NCI-H146 (cell line): ENCODE data around the gene TAGAP.
A peak's percentile ranks its signal among the peaks of the same experiment; 100 is the strongest.
"Not testable (repeated sequence)": the region's sequence is repeated elsewhere in the genome, so short reads cannot be mapped to it uniquely, and the experiment has no call there.

Experiments used
- DNase-seq: peaks from one replicate; lab custom pipeline; 2025; lab: John Stamatoyannopoulos, UW

Gene TAGAP

DNA sequence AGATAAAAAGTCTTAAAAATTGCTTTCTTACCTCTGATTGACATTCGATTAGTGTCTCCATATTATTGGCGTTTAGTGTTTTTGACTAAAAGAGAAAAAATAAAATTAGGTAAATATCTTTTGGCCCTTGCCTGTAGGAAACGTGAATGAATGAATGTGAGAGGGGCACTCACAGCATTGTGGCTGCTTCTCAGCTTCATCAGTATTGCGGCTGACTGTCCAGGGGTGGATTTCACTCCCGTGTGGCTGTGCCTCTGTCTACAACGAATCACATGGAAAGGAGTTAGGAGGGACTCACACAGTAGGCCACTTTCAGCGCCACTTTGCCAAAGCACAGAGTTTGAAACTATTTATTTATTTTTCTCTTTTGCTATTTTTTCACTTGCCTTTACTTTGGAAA lies 844 bp downstream of the TAGAP start:
- no peak for DNase-seq

DNA sequence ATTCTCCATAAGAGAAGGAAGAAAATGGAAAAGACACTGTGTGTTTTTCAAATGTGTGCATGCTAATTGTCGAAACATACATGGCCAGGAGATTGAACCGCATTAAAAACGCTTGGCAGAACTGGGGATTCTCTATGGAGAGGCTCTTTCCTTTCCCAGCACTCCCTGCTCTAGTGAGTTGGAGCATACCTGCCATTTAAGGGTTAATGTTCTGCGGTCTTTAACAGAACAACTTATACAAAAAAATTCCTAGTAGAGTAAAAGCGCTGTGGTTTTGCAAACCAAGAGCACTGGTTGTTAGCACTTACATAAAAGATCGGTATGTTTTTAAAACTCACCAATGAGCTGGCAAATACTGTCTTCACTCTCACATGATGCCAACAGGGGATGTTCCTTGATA lies 1.5 kb downstream of the TAGAP start:
- DNase-seq: no peak

- DNase-seq: no peak
These were observed 2.0 kb downstream of the TAGAP start for GRCh38 chr6:159042826-159043181.

DNA sequence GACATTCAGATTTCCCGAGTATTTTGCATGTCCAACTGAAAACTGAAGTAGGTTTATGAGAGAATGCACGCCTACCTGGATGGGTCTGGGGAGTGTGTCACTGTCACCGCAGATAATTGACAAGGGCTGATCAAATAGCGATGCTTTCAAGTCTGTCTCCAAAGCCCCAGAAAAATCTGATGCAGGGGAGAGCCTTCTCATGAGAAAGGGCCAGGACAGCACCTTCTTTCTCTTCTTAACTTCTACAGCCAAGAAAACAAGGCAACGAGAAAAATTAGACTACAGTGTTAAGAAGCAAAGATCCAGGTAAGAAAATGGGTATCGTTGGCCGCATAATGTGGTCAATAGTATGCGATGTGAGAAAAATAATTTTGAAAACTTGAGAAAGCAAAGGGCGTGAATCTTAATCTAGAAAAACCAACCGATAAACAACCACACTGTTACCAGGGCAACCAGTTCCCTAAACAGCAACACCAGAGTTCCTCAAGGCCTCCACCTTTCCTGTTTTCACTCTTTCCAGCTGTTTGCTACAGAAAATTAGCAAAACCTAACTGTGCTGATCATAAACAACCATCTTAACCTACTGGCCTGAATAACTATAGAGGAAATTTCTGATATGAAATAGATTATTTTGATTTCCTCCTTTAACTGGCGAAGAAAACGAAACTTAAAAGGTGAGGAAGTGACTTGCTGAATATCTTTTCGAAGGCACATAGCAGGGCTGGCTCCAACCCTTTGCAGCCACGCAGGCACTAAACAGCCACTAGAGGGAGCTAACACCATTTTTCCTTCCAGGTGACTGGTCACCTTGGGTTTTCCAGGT lies 2.6 kb downstream of the TAGAP start:
- peak; percentile 83 for DNase-seq

DNA sequence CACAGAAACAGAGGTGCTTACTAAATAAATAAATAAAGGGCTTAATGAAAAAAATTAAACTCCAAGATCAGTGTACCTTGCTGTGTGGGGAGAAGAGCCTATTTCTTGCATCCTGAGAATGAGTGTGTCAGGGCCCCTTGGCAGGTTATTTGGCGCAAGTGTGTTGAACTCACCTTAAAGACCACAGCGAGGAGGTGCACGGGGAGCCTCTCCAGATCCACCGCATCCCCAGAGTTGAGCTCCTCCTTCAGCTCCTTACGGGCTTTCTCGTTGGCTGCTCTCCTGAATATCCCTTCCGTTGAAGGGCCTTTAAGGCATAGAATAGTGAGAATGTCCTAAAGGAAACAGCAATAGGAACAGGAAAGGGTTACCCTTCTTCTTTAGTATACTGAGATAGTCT lies 3.6 kb downstream of the TAGAP start:
- no peak for DNase-seq

- no peak for DNase-seq
These were observed 4.9 kb downstream of the TAGAP start for GRCh38 chr6:159039885-159040258.

- DNase-seq: no peak
These were observed 5.6 kb downstream of the TAGAP start for GRCh38 chr6:159038914-159039884.

- DNase-seq: not testable (repeated sequence)
These were observed 6.5 kb downstream of the TAGAP start for GRCh38 chr6:159038318-159038717.

DNA sequence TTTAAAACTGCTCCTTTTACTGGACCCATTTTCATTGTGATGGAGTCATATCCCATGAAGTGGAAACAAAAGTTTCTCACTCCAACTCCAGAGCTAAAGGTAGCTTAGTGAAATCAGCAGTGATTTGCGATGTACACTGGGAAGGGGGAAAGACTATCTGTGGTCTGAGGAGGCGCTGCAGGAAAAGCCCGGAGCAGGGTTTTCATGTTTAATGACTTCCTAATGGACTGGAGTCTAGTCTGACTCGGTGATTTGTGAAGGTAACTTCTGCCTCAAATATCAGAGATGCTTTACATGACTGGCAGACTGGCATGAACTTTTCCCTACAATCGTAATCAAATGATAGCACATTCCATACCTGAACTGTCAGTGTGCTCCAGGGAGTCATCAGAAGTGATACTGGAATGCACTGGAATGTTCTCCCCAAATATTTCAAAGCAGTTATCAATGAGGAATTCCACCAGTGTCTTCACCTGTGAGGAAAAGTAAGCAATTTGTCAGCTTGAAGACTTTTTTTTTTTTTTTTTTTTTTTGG lies 7.0 kb downstream of the TAGAP start:
- DNase-seq: no peak

DNA sequence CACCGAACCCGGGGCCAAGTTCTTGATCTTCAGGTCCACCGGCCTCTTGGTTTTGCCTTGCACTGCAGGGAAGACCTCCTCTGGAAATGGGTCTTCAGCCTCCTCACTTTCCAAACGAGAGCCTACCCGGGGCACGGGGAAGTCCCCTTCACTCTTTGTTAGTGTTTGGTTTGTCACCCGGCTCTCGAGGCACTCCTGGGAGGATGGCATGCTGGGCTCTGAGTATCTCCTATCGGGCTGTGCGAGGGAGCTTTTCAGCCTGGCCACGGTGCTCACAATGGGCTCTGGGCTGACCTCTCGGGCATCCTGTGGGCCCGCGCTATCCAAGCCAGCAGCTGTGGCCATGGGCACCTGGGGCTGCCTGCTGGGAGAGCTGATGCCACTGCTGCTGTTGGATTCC lies 8.1 kb downstream of the TAGAP start:
- no peak for DNase-seq

DNA sequence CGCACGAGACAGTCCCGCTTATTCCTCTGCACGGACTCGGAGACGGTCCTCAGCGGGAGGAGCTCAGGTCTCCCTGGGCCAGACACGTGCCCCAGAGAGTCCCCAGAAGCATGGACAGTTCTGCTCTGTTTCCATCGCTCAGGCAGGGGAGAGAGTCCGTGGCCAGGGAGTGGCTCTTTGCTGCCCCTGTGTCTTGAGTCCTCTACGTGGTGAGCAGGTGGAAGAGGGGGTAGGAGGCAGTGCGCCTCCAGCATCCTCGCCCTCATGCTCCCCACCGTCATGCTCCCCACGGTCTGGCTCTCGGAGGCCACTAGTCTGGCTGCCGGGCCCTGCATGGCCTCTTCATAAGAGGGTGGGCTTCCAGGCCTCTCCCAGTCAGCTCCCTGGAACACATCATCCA lies 8.9 kb downstream of the TAGAP start:
- no peak for DNase-seq

DNA sequence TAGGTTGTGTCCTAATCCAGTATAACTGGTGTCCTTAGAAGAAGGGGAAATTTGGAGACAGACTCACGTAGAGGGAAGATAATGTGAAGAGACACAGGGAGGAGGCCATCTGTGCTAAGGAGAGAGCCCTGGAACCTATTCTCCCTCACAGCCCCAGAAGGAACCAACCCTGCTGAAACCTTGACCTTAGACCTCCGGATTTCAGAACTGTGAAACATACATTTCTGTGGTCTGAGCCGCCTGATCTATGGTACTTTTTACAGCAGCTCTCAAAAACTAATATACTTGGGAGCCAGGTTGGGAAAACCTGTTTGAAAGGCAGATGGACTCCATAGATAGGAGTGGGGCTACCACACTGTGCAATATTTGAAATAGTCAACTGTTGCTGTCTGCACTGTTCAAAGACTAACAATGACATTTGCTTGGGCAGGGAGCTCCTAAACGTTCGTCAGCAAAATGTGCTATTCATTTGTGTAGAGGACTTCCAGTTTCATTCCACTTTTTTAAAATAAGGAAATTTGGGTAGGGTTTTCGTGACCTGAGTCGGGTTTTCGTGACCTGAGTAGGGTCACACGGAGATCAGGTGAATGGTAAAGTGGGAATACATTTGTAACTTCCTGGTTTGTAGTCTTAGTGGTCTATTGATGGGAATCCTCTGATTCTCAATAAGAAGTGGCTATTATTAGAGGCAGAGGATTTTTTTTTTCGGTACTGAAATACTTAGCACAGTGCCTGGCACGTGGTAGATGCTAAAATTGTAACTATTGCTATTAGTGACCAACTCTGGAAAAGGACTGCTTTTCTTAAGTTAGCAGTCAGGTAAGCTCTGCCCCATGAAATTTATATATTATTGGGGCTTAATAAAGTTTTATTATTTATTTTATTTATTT lies 11.4 kb downstream of the TAGAP start:
- DNase-seq: no peak

- DNase-seq: no peak
These were observed 12.9 kb downstream of the TAGAP start for GRCh38 chr6:159031846-159032245.

GRCh38 chr6:159030168-159030567 lies 14.6 kb downstream of the TAGAP start:
- no peak for DNase-seq

- not testable (repeated sequence) for DNase-seq
These were observed 19.6 kb downstream of the TAGAP start for GRCh38 chr6:159025224-159025623.

DNA sequence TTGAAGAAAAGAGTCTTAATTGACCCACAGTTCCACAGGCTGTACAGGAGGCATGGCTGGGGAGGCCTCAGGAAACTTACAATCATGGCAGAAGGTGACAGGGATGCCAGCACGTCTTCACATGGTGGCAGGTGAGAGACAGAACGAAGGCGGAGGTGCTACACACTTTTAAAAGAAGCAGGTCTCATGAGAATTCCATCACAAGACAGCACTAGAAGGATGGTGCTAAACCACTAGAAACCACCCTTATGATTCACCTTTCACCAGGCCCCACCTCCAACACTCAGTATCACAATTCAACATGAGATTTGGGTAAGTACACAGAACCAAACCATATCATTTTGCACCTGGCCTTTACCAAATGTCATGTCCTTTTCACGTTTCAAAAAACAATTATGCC lies 20.9 kb downstream of the TAGAP start:
- no peak for DNase-seq

- no peak for DNase-seq
These were observed 24.8 kb downstream of the TAGAP start for GRCh38 chr6:159020011-159020410.

DNA sequence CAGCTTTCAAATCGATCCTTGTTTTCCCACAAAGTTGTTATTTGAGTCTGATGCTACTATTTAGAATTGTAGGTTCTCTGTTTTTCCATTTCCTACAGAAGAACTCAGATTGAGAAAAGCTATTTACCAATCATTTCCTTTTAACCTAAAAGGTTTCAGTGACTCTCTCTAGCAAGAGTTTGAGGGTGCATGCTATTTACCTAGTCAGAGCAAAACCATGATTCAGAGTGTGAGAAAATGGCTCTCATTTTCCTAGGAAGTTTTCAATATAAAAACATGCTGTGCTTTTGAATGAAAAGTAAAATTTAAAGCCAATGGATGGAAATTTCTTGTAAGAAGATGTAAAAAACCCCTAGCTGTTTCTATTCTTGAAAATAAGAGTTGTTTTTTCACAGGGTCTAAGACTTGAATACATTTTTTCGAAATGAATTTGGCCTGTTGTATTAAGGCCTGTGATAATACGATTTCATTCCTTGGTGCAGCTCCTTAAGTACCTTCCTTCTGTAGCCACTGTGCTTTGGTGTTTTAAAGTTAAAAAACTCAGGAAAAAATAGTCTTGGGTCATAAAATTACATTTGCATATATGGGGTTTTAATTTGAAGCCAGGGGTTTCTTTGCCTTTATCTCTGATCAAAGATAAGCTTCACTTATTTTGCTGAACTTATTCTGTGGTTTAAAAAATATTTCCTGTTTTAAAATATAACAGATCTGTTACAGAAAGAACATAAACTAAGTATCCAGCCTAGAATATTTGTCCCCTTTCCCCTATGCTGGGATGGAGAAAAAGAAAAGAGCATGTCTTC lies 26.8 kb downstream of the TAGAP start:
- no peak for DNase-seq

DNA sequence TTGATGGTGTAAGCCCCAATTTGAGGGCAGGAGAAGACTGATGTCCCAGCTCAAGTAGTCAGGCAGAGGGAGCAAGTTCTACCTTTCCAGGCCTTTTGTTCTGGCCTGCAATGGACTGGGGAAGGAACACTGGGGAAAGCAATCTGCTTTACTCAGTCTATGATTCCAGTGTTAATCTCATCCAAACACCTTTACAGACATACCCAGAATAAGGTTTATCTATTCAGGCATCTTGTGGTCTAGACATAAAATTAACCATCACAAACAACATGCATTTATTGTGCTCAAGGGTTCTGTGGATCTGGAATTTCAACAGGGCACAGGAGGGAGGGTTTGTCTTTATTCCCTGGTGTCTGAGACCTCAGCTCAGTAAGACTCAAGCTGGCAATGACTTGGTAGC lies 30.4 kb downstream of the TAGAP start:
- DNase-seq: no peak

- DNase-seq: no peak
These were observed 31.6 kb downstream of the TAGAP start for GRCh38 chr6:159013229-159013628.

- no peak for DNase-seq
These were observed 32.6 kb downstream of the TAGAP start for GRCh38 chr6:159012201-159012600.
